Upper lobe of left lung (tissue), 4 donors: ENCODE results near the gene SACS.

Source experiments
- EP300 ChIP-seq, 4 donors: sonication (generic); formaldehyde crosslinking; IDR thresholded peaks; one replicate each; pipeline ENCODE4 v1.5.1; 2017; ENCODE audit warnings: antibody characterized with exemption in 4 of 4, control low read depth in 2 of 4
- POLR2A ChIP-seq, 4 donors: fragments of 450-650 bp; IDR thresholded peaks; one replicate each; pipeline ENCODE4 v1.5.1; 2016 to 2017; ENCODE audit warnings: antibody characterized with exemption in 4 of 4, mild to moderate bottlenecking in 2 of 4
- TF ChIP-seq, protein P1 (sequence below), 6 experiments: fragments of 450-650 bp in 4 of 6; fragments of 200-600 bp in 2 of 6; sonication (generic) in 2 of 6; IDR thresholded peaks; one replicate each; pipeline ENCODE4 v1.5.1; 2016 to 2019; ENCODE audit warnings: antibody characterized with exemption in 6 of 6

DNA sequence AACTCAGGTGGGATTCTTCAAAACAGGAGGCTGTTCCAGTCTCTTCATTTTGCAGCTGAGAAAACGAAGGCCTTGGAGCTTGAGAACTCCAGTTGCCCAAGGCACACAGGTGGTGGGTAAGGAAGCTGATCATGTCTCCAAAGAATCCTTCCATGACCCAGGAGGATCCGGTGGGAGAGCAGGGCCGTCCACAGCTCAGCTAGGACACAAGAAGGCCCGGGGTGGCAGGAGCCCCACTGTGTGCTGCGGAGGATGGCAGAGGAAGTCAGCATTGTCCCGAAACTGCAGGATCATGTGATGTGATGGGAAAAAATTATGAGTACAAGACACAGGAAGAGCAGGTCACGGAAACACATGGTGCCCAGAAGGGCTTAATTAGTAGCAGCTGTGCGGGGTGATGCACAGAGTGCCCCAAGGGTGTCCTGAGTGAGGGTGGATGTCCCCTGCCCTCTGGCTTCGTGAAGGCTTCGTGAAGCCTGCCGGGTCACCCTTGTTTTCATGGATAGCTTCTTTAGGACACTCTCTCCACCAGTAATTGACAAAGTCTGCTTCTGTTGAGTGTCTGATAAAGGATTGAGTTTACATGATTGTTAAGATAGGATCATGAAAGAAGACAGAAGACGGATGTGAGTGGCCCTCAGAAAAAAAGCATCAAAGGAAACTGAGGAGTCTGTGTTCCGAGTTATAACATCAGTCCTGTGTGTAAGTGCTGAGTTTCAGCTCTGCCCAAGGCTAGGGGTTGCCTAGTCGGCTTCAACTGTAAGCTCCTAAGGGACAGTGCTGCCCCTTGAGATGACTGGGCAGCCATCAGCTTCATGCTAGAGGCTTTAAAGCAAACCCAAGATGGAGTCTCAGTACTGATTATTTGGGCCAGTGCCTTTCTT lies 33.8 kb upstream of the SACS start:
- TF ChIP-seq, protein P1, sequence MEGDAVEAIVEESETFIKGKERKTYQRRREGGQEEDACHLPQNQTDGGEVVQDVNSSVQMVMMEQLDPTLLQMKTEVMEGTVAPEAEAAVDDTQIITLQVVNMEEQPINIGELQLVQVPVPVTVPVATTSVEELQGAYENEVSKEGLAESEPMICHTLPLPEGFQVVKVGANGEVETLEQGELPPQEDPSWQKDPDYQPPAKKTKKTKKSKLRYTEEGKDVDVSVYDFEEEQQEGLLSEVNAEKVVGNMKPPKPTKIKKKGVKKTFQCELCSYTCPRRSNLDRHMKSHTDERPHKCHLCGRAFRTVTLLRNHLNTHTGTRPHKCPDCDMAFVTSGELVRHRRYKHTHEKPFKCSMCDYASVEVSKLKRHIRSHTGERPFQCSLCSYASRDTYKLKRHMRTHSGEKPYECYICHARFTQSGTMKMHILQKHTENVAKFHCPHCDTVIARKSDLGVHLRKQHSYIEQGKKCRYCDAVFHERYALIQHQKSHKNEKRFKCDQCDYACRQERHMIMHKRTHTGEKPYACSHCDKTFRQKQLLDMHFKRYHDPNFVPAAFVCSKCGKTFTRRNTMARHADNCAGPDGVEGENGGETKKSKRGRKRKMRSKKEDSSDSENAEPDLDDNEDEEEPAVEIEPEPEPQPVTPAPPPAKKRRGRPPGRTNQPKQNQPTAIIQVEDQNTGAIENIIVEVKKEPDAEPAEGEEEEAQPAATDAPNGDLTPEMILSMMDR (IDR thresholded peaks at IDR 0.05): no peak
- TF ChIP-seq POLR2A (IDR thresholded peaks at IDR 0.05) (no peak), EP300 (IDR thresholded peaks at IDR 0.05) (no peak)
